SK-N-SH (cell line): Measurements from ENCODE around the gene VAMP3. TPM values are rescaled to one million over a fixed set of nuclear protein-coding genes. Genes with fewer than 3 reads are reported as not detected.

Source experiments
- CTCF ChIA-PET: fragments of 300-600, 350-600 bp; formaldehyde crosslinking; extraction: SDS; loops from one replicate; lab custom pipeline; 2021; lab: Yijun Ruan, JAX
- POLR2A ChIA-PET: fragments of 350-600 bp; sonication (Branson Sonifier 250); formaldehyde crosslinking; extraction: SDS; loops from one replicate; lab custom pipeline; 2020; ENCODE audit warnings: antibody characterized with exemption, inconsistent platforms; lab: Yijun Ruan, JAX
- DNase-seq: peaks from one replicate; pipeline ENCODE4 v3.0.0; 2012
- H2AFZ ChIP-seq: fragments of 200-600 bp; sonication (generic); 2 replicates; pipeline ENCODE4 v1.8.1; 2016; ENCODE audit warnings: antibody characterized with exemption, mild to moderate bottlenecking, low read depth
- H3F3A ChIP-seq: fragments of 200-600 bp; sonication (generic); replicated peaks from 2 replicates; pipeline ENCODE3; 2016; ENCODE audit warnings: antibody characterized with exemption, mild to moderate bottlenecking; ENCODE audit not compliant: insufficient read depth
- H3K27ac ChIP-seq, 2 experiments: fragments of 200-500 bp in 1 of 2; fragments of 200-600 bp in 1 of 2; sonication (Bioruptor generic) in 1 of 2; sonication (generic), shearing (Covaris generic) in 1 of 2; 2 replicates each; pipeline versions ENCODE4 v1.5.1 to v1.6.1; 2014 to 2016; ENCODE audit warnings: low read depth in 2 of 2, inconsistent platforms in 1 of 2, low read length in 1 of 2, mild to moderate bottlenecking in 1 of 2, mixed read lengths in 1 of 2
- H3K27me3 ChIP-seq: fragments of 200-600 bp; sonication (generic), shearing (Covaris generic); 2 replicates; pipeline ENCODE4 v1.6.1; 2016; ENCODE audit warnings: mixed run types; ENCODE audit not compliant: insufficient read depth
- H3K36me3 ChIP-seq, 2 experiments: fragments of 200-500 bp in 1 of 2; fragments of 200-600 bp in 1 of 2; sonication (Bioruptor generic) in 1 of 2; sonication (generic) in 1 of 2; replicated peaks in 1 of 2; 2 replicates each; pipeline versions ENCODE3 to v1.5.1; 2014 to 2016; ENCODE audit warnings: low read length in 1 of 2, mild to moderate bottlenecking in 1 of 2; ENCODE audit not compliant: insufficient read depth in 2 of 2, control insufficient read depth in 1 of 2
- H3K4me1 ChIP-seq, 2 experiments: fragments of 200-500 bp in 1 of 2; fragments of 200-600 bp in 1 of 2; sonication (Bioruptor generic) in 1 of 2; sonication (generic), shearing (Covaris generic) in 1 of 2; 2 replicates each; pipeline versions ENCODE4 v1.5.1 to v1.6.1; 2014 to 2016; ENCODE audit warnings: low read depth in 1 of 2, low read length in 1 of 2, mixed run types in 1 of 2; ENCODE audit not compliant: insufficient read depth in 2 of 2, control insufficient read depth in 1 of 2
- H3K4me2 ChIP-seq: fragments of 200-600 bp; sonication (generic), shearing (Covaris generic); 2 replicates; pipeline ENCODE4 v1.6.1; 2017; ENCODE audit warnings: mixed run types
- H3K4me3 ChIP-seq, 2 experiments: fragments of 200-500 bp in 1 of 2; fragments of 200-600 bp in 1 of 2; sonication (Bioruptor generic) in 1 of 2; sonication (generic), shearing (Covaris generic) in 1 of 2; 2 replicates each; pipeline versions ENCODE4 v1.5.1 to v1.8.1; 2014 to 2016; ENCODE audit warnings: low read depth in 2 of 2, inconsistent platforms in 1 of 2, low read length in 1 of 2, mild to moderate bottlenecking in 1 of 2, mixed read lengths in 1 of 2, moderate library complexity in 1 of 2
- H3K79me2 ChIP-seq: fragments of 200-600 bp; sonication (generic); 2 replicates; pipeline ENCODE4 v1.8.1; 2017; ENCODE audit warnings: mild to moderate bottlenecking; ENCODE audit not compliant: insufficient read depth
- H3K9ac ChIP-seq: fragments of 200-600 bp; sonication (generic); 2 replicates; pipeline ENCODE4 v1.6.1; 2017; ENCODE audit warnings: mixed run types
- H3K9me2 ChIP-seq: fragments of 200-600 bp; sonication (generic); 2 replicates; pipeline ENCODE4 v1.6.1; 2017; ENCODE audit warnings: mixed run types
- H3K9me3 ChIP-seq: fragments of 200-600 bp; sonication (generic); 2 replicates; pipeline ENCODE4 v1.6.1; 2017; ENCODE audit warnings: mixed run types, mild to moderate bottlenecking, moderate library complexity
- H4K20me1 ChIP-seq: fragments of 200-600 bp; sonication (generic); 2 replicates; pipeline ENCODE4 v1.6.1; 2017; ENCODE audit warnings: mild to moderate bottlenecking, mixed run types; ENCODE audit not compliant: insufficient read depth
- ELF1 ChIP-seq: IDR thresholded peaks from 2 replicates; pipeline ENCODE4 v1.4.0; 2012
- EZH2phosphoT487 ChIP-seq: fragments of 200-600 bp; sonication (generic); IDR thresholded peaks from 2 replicates; pipeline ENCODE4 v1.6.1; 2017; ENCODE audit warnings: low read depth, mixed run types, mild to moderate bottlenecking, antibody characterized with exemption, moderate library complexity, borderline replicate concordance
- FOXJ3 ChIP-seq: sonication (generic); formaldehyde crosslinking; IDR thresholded peaks from 2 replicates; pipeline ENCODE4 v1.5.1; 2020; ENCODE audit warnings: mild to moderate bottlenecking, missing genetic modification reagents
- FOXM1 ChIP-seq: IDR thresholded peaks from 2 replicates; pipeline ENCODE4 v1.4.0; 2012; ENCODE audit warnings: low read depth, mild to moderate bottlenecking
- GATA2 ChIP-seq: sonication (generic); formaldehyde crosslinking; IDR thresholded peaks from 2 replicates; pipeline ENCODE4 v1.5.0; 2020; ENCODE audit warnings: mild to moderate bottlenecking, missing genetic modification reagents
- IRF3 ChIP-seq: fragments of 150-350 bp; IDR thresholded peaks from 2 replicates; pipeline ENCODE4 v1.6.1; 2016; ENCODE audit warnings: mild to moderate bottlenecking, low read depth, low read length
- JUND ChIP-seq: IDR thresholded peaks from 2 replicates; pipeline ENCODE4 v1.4.0; 2012
- MAX ChIP-seq: IDR thresholded peaks from 2 replicates; pipeline ENCODE4 v1.4.0; 2012; ENCODE audit warnings: low read depth
- NFIC ChIP-seq: IDR thresholded peaks from 2 replicates; pipeline ENCODE4 v1.4.0; 2012; ENCODE audit warnings: borderline replicate concordance
- NRF1 ChIP-seq: IDR thresholded peaks from 2 replicates; pipeline ENCODE4 v1.6.1; 2012; ENCODE audit warnings: low read depth, mild to moderate bottlenecking, low read length
- PBX3 ChIP-seq: IDR thresholded peaks from 2 replicates; pipeline ENCODE4; 2012
- POLR2AphosphoS5 ChIP-seq: IDR thresholded peaks from 2 replicates; pipeline ENCODE4 v1.6.1; 2012; ENCODE audit warnings: low read depth, low read length
- RCOR1 ChIP-seq: fragments of 150-350 bp; IDR thresholded peaks from 2 replicates; pipeline ENCODE4 v1.6.1; 2017; ENCODE audit warnings: antibody characterized with exemption, low read length
- RFX5 ChIP-seq: IDR thresholded peaks from 2 replicates; pipeline ENCODE4 v1.6.1; 2012; ENCODE audit warnings: mild to moderate bottlenecking, improper control_type of control experiment, low read length
- RXRA ChIP-seq: IDR thresholded peaks from 2 replicates; pipeline ENCODE4 v1.4.0; 2012; ENCODE audit warnings: low read depth, mild to moderate bottlenecking, borderline replicate concordance
- SIN3A ChIP-seq: IDR thresholded peaks from 2 replicates; pipeline ENCODE4 v1.6.1; 2012; ENCODE audit warnings: low read depth, mild to moderate bottlenecking, low read length, moderate library complexity, borderline replicate concordance
- SMC3 ChIP-seq: IDR thresholded peaks from 2 replicates; pipeline ENCODE4 v1.6.1; 2012; ENCODE audit warnings: low read depth, low read length, improper control_type of control experiment
- TEAD4 ChIP-seq: IDR thresholded peaks from 2 replicates; pipeline ENCODE4 v1.4.0; 2012; ENCODE audit warnings: mild to moderate bottlenecking, borderline replicate concordance; ENCODE audit not compliant: insufficient read depth
- USF2 ChIP-seq: fragments of 150-350 bp; IDR thresholded peaks from 2 replicates; pipeline ENCODE4 v1.6.1; 2017; ENCODE audit warnings: antibody characterized with exemption, low read length, low read depth, borderline replicate concordance
- YY1 ChIP-seq: IDR thresholded peaks from 2 replicates; pipeline ENCODE4 v1.4.0; 2012; ENCODE audit warnings: low read depth, mild to moderate bottlenecking
- WGBS: methylation state at CpG from one replicate; pipeline ENCODE4 v1.1.6; 2017; ENCODE audit warnings: low lambda C conversion rate; 5-methylcytosine and 5-hydroxymethylcytosine counted together
- polyA plus RNA-seq, 3 experiments: library from polyadenylated mRNA; depleted of rRNA; stranded (reverse); fragments of >200 nt; gene quantifications; 2 replicates each; pipeline ENCODE4 v1.2.3, GENCODE V29; 2012

VAMP3 gene
- polyA plus RNA-seq, 1 of the 3 experiments (the other 2 are of a cell fraction) = 96.4 TPM

- Histone ChIP-seq H3K9me2 (no peaks in the 10 kb centered on the region), H4K20me1 (no peaks in the 10 kb centered on the region), H3K36me3 (peaks cover 0 to 3% of the 10 kb centered on the region in 2 experiments), H3K4me1 (no peaks in the 10 kb centered on the region), H3K79me2 (no peaks in the 10 kb centered on the region), H3K9me3 (no peaks in the 10 kb centered on the region), H3K9ac (no peak overlapping the region), H3F3A (no peaks in the 10 kb centered on the region), H3K27ac (no peak overlapping the region), H3K4me2 (no peak overlapping the region), H2AFZ (no peak overlapping the region), H3K27me3 (no peaks in the 10 kb centered on the region), H3K4me3 (no peak overlapping the region)
- CTCF ChIA-PET = interaction anchor here (0.8 to 14.6 kb wide), 3 partner anchors 7 to 93 kb away, joined by 3 to 139 read pairs (median 112); no protein-coding TSS in a partner anchor
- POLR2A ChIA-PET = interaction anchor here (1.1 kb wide), 1 partner anchor 17 kb away, joined by 3 read pairs; no protein-coding TSS in a partner anchor
- no peak for DNase-seq
- WGBS = 86% methylated on average over 6 of the region's 6 CpGs
- TF ChIP-seq RFX5 = no peak
- no peak for TF ChIP-seq ELF1
- TF ChIP-seq FOXJ3 (CRISPR knock-in tag) = no peak
- no peak for TF ChIP-seq IRF3
- TF ChIP-seq FOXM1 = no peak
- TF ChIP-seq MAX = no peak
- no peak for TF ChIP-seq TEAD4
Observed at GRCh38 chr1:7760245-7760644, 10.9 kb upstream of the VAMP3 start.

GRCh38 chr1:7761103-7761502 lies 10.0 kb upstream of the VAMP3 start:
- WGBS = 87% methylated on average over 3 of the region's 3 CpGs
- TF ChIP-seq JUND = no peak
- no peak for TF ChIP-seq SIN3A
- TF ChIP-seq IRF3 = no peak
- TF ChIP-seq PBX3 = no peak
- TF ChIP-seq POLR2AphosphoS5 = no peak
- TF ChIP-seq GATA2 (CRISPR knock-in tag) = no peak
- TF ChIP-seq RCOR1 = no peak
- no peak for TF ChIP-seq EZH2phosphoT487
- no peak for TF ChIP-seq NRF1
- no peak for TF ChIP-seq YY1
- TF ChIP-seq NFIC = no peak
- TF ChIP-seq SMC3 = no peak
- no peak for TF ChIP-seq FOXM1
- TF ChIP-seq USF2 = no peak
- no peak for TF ChIP-seq RXRA
- no peak for TF ChIP-seq RFX5
- Histone ChIP-seq H3K9ac (no peak overlapping the region), H3K4me3 (no peak overlapping the region), H3K4me2 (no peak overlapping the region), H4K20me1 (no peaks in the 10 kb centered on the region), H3K79me2 (no peaks in the 10 kb centered on the region), H3K9me2 (no peaks in the 10 kb centered on the region), H3K27me3 (no peaks in the 10 kb centered on the region), H3K36me3 (peaks cover 0 to 3% of the 10 kb centered on the region in 2 experiments), H3F3A (no peaks in the 10 kb centered on the region), H3K4me1 (no peaks in the 10 kb centered on the region), H3K9me3 (no peaks in the 10 kb centered on the region), H3K27ac (no peak overlapping the region), H2AFZ (no peak overlapping the region)
- ChIA-PET POLR2A (interaction anchor here (0.6 to 1.1 kb wide), 2 partner anchors 18 to 94 kb away, joined by 3 to 4 read pairs; no protein-coding TSS in a partner anchor), CTCF (interaction anchor here (1.0 to 14.6 kb wide), 3 partner anchors 8 to 94 kb away, joined by 3 to 139 read pairs (median 112); no protein-coding TSS in a partner anchor)
- DNase-seq = no peak
